ENCODE results near the gene PKM. TPM values are rescaled to one million over a fixed set of nuclear protein-coding genes. Genes with fewer than 3 reads are reported as not detected.
A peak's percentile ranks its signal among the peaks of the same experiment; 100 is the strongest.

PKM gene
- total RNA-seq, 1 experiment from 2014 or later = 1,026 TPM

- no peak overlapping the region for H3K18ac ChIP-seq (ENCODE audit: insufficient read length, low read depth, low read length)
- H3K23ac ChIP-seq (ENCODE audit: insufficient read length, low read depth, low read length) = no peak overlapping the region
- H3K9me3 ChIP-seq (ENCODE audit: control insufficient read depth, low read depth, low read length) = no peaks in the 10 kb centered on the region
- Mint-ChIP-seq H3K36me3 (ENCODE audit: insufficient read depth in 1 of 3, low read depth in 3 of 3) (no peaks in the 10 kb centered on the region), H3K9me3 (no peaks in the 10 kb centered on the region), H3K27me3 (ENCODE audit: low read depth) (peaks cover 2% of the 10 kb centered on the region; the same call in 1 of the 2 replicates), H3K27ac (peak overlapping the region in 1 of 3 experiments; percentile 52; a peak in 1 of 7 replicates), H3K4me1 (peaks cover 10 to 12% of the 10 kb centered on the region in 2 experiments), H3K4me3 (no peak overlapping the region)
- H2BK5ac ChIP-seq (ENCODE audit: insufficient read length, low read length) = no peak overlapping the region
- no CpG with 5 or more reads among the region's 12 CpGs for WGBS (ENCODE audit: extremely low coverage, insufficient read length, low lambda C conversion rate)
- no peak overlapping the region for H3K4ac ChIP-seq (ENCODE audit: low read depth, low read length)
- H4K8ac ChIP-seq (replicated peaks; ENCODE audit: insufficient read length, low read depth, low read length) = no peak overlapping the region
- no peaks in the 10 kb centered on the region for H3K79me1 ChIP-seq (ENCODE audit: insufficient read depth, low read depth, low read length, poor library complexity, severe bottlenecking)
- no peak overlapping the region for H2BK20ac ChIP-seq (ENCODE audit: low read depth, low read length, poor library complexity, severe bottlenecking)
- H3K23me2 ChIP-seq (ENCODE audit: insufficient read length, low read depth, low read length, poor library complexity, severe bottlenecking) = peaks cover 4% of the 10 kb centered on the region
- DNase-seq = no peak
- no peak overlapping the region for H3T11ph ChIP-seq (ENCODE audit: low read length)
- H3K79me2 ChIP-seq (ENCODE audit: insufficient read depth, low read length) = no peaks in the 10 kb centered on the region
- no peak overlapping the region for H4K91ac ChIP-seq (ENCODE audit: insufficient read length, low read depth, low read length)
- no peak overlapping the region for H2BK12ac ChIP-seq (ENCODE audit: insufficient read length, low read depth, low read length)
- no peak for TF ChIP-seq CTCF (conservative IDR thresholded peaks at IDR 0.05)
- no peak overlapping the region for H2AFZ ChIP-seq (ENCODE audit: low read length)
- H4K20me1 ChIP-seq (ENCODE audit: control insufficient read depth, insufficient read depth, insufficient read length) = no peaks in the 10 kb centered on the region
- H3K4me2 ChIP-seq (ENCODE audit: insufficient read depth, insufficient read length, low read length) = no peak overlapping the region
- H3K4me1 ChIP-seq (ENCODE audit: insufficient read depth, low read length) = no peaks in the 10 kb centered on the region
- no peak overlapping the region for H2BK15ac ChIP-seq (ENCODE audit: low read depth, low read length)
- H2BK120ac ChIP-seq (ENCODE audit: low read depth, low read length, poor library complexity, severe bottlenecking) = no peak overlapping the region
- H4K5ac ChIP-seq (ENCODE audit: insufficient read length, low read depth, low read length) = no peak overlapping the region
- no peaks in the 10 kb centered on the region for H3K27me3 ChIP-seq (ENCODE audit: insufficient read depth, low read length)
- no peak overlapping the region for H3K27ac ChIP-seq (ENCODE audit: insufficient read length, low read depth, low read length)
- no peak overlapping the region for H2AK5ac ChIP-seq (ENCODE audit: insufficient read length, low read length)
- H3K56ac ChIP-seq (ENCODE audit: insufficient read length, low read depth, low read length) = no peak overlapping the region
- no peak overlapping the region for H3K14ac ChIP-seq (ENCODE audit: insufficient read depth, low read length)
- no peak overlapping the region for H3K9ac ChIP-seq (ENCODE audit: extremely low read depth, insufficient read length, low read length)
Observed at GRCh38 chr15:72173864-72174550, 57.0 kb downstream of the PKM start.
